SJCRH30 (cell line): Measurements from ENCODE around the gene SYT13. TPM values are rescaled to one million over a fixed set of nuclear protein-coding genes. Genes with fewer than 3 reads are reported as not detected.
A peak's percentile ranks its signal among the peaks of the same experiment; 100 is the strongest.
"Not testable (repeated sequence)": the region's sequence is repeated elsewhere in the genome, so short reads cannot be mapped to it uniquely, and the experiment has no call there.

Source experiments
- DNase-seq, 2 experiments: peaks; one replicate each; pipeline ENCODE4 v3.0.0-alpha.2; 2015 to 2020
- H3K27ac ChIP-seq: fragments of 250-450 bp; sonication (Bioruptor Pico); 2 replicates; pipeline ENCODE4 v1.5.1; 2020; ENCODE audit warnings: mild to moderate bottlenecking, moderate library complexity
- H3K27me3 ChIP-seq: fragments of 250-450 bp; sonication (Bioruptor Pico); 2 replicates; pipeline ENCODE4 v1.5.1; 2020; ENCODE audit warnings: mild to moderate bottlenecking, moderate library complexity
- H3K36me3 ChIP-seq: fragments of 250-450 bp; sonication (Bioruptor Pico); 2 replicates; pipeline ENCODE4 v1.5.1; 2020; ENCODE audit warnings: mild to moderate bottlenecking, moderate library complexity
- H3K4me1 ChIP-seq: fragments of 250-450 bp; sonication (Bioruptor Pico); 2 replicates; pipeline ENCODE4 v1.5.1; 2020; ENCODE audit warnings: mild to moderate bottlenecking, moderate library complexity
- H3K4me3 ChIP-seq: fragments of 250-450 bp; sonication (Bioruptor Pico); 2 replicates; pipeline ENCODE4 v1.5.1; 2020; ENCODE audit warnings: mild to moderate bottlenecking, moderate library complexity
- H3K9me3 ChIP-seq: fragments of 250-450 bp; sonication (Bioruptor Pico); replicated peaks from 2 replicates; pipeline ENCODE4 v1.5.1; 2020; ENCODE audit warnings: mild to moderate bottlenecking, moderate library complexity
- total RNA-seq: library from RNA; depleted of rRNA; stranded (reverse); fragments of >200 nt; shearing (Covaris generic); gene quantifications from 2 replicates; pipeline ENCODE4 v1.2.3, GENCODE V29; 2014

The SYT13 gene
- total RNA-seq, 1 experiment from 2014 or later: not detected

- Histone ChIP-seq H3K4me1 (no peaks in the 10 kb centered on the region), H3K4me3 (no peak overlapping the region), H3K27ac (no peak overlapping the region), H3K9me3 (no peaks in the 10 kb centered on the region), H3K27me3 (no peaks in the 10 kb centered on the region; the same call in 1 of the 2 replicates), H3K36me3 (no peaks in the 10 kb centered on the region)
- no peak for DNase-seq
Measured at GRCh38 chr11:45296075-45296474, 9.9 kb upstream of the SYT13 start.

GRCh38 chr11:45294499-45294898 is 8.4 kb upstream of the SYT13 start:
- no peaks in the 10 kb centered on the region for H3K9me3 ChIP-seq
- H3K4me1 ChIP-seq: no peaks in the 10 kb centered on the region
- H3K27me3 ChIP-seq: peaks cover 4% of the 10 kb centered on the region; the same call in 1 of the 2 replicates
- no peak for DNase-seq
- no peaks in the 10 kb centered on the region for H3K36me3 ChIP-seq
- no peak overlapping the region for H3K4me3 ChIP-seq
- no peak overlapping the region for H3K27ac ChIP-seq

GRCh38 chr11:45293566-45294192 is 7.5 kb upstream of the SYT13 start:
- not testable (repeated sequence) for H3K36me3 ChIP-seq, H3K9me3 ChIP-seq, H3K4me3 ChIP-seq, H3K27me3 ChIP-seq, H3K4me1 ChIP-seq, H3K27ac ChIP-seq
- DNase-seq: peak; percentile 74 to 83

- H3K4me3 ChIP-seq: no peak overlapping the region
- no peak for DNase-seq
- H3K27me3 ChIP-seq: peaks cover 7% of the 10 kb centered on the region
- no peaks in the 10 kb centered on the region for H3K9me3 ChIP-seq
- no peaks in the 10 kb centered on the region for H3K36me3 ChIP-seq
- H3K4me1 ChIP-seq: no peaks in the 10 kb centered on the region
- no peak overlapping the region for H3K27ac ChIP-seq
Measured at GRCh38 chr11:45290586-45290985, 4.4 kb upstream of the SYT13 start.

- DNase-seq: no peak
- Histone ChIP-seq H3K27me3 (peaks cover 17% of the 10 kb centered on the region), H3K4me1 (no peaks in the 10 kb centered on the region), H3K4me3 (no peak overlapping the region), H3K27ac (no peak overlapping the region), H3K9me3 (no peaks in the 10 kb centered on the region), H3K36me3 (no peaks in the 10 kb centered on the region)
Measured at GRCh38 chr11:45289369-45289768, 3.2 kb upstream of the SYT13 start.

- no peak overlapping the region for H3K27ac ChIP-seq
- no peak overlapping the region for H3K4me3 ChIP-seq
- no peak for DNase-seq
- H3K9me3 ChIP-seq: no peaks in the 10 kb centered on the region
- peaks cover 17% of the 10 kb centered on the region for H3K27me3 ChIP-seq
- no peaks in the 10 kb centered on the region for H3K36me3 ChIP-seq
- H3K4me1 ChIP-seq: no peaks in the 10 kb centered on the region
Measured at GRCh38 chr11:45288339-45288738, 2.2 kb upstream of the SYT13 start.

- H3K27ac ChIP-seq: no peak overlapping the region
- peaks cover 17% of the 10 kb centered on the region for H3K27me3 ChIP-seq
- DNase-seq: no peak
- no peak overlapping the region for H3K4me3 ChIP-seq
- no peaks in the 10 kb centered on the region for H3K36me3 ChIP-seq
- no peaks in the 10 kb centered on the region for H3K4me1 ChIP-seq
- no peaks in the 10 kb centered on the region for H3K9me3 ChIP-seq
Measured at GRCh38 chr11:45287316-45287903, 1.3 kb upstream of the SYT13 start.

- no peak for DNase-seq
- Histone ChIP-seq H3K4me1 (no peaks in the 10 kb centered on the region), H3K36me3 (no peaks in the 10 kb centered on the region), H3K9me3 (no peaks in the 10 kb centered on the region), H3K27ac (no peak overlapping the region), H3K27me3 (peaks cover 21% of the 10 kb centered on the region), H3K4me3 (no peak overlapping the region)
Measured at GRCh38 chr11:45285250-45285828, 802 bp downstream of the SYT13 start.

GRCh38 chr11:45282081-45282480 is 4.1 kb downstream of the SYT13 start:
- Histone ChIP-seq H3K9me3 (no peaks in the 10 kb centered on the region), H3K27me3 (peaks cover 14% of the 10 kb centered on the region), H3K27ac (no peak overlapping the region), H3K36me3 (no peaks in the 10 kb centered on the region), H3K4me3 (no peak overlapping the region), H3K4me1 (no peaks in the 10 kb centered on the region)
- no peak for DNase-seq

- Histone ChIP-seq H3K9me3 (no peaks in the 10 kb centered on the region), H3K36me3 (no peaks in the 10 kb centered on the region), H3K27ac (no peak overlapping the region), H3K4me3 (no peak overlapping the region), H3K27me3 (peaks cover 14% of the 10 kb centered on the region; the same call in 1 of the 2 replicates), H3K4me1 (no peaks in the 10 kb centered on the region)
- no peak for DNase-seq
Measured at GRCh38 chr11:45280449-45280848, 5.7 kb downstream of the SYT13 start.

- no peak for DNase-seq
- no peaks in the 10 kb centered on the region for H3K9me3 ChIP-seq
- H3K27ac ChIP-seq: no peak overlapping the region
Measured at GRCh38 chr11:45279645-45280044, 6.5 kb downstream of the SYT13 start.

GRCh38 chr11:45278714-45279113 is 7.4 kb downstream of the SYT13 start:
- no peaks in the 10 kb centered on the region for H3K36me3 ChIP-seq
- no peak for DNase-seq
- H3K4me1 ChIP-seq: no peaks in the 10 kb centered on the region
- H3K27ac ChIP-seq: no peak overlapping the region
- H3K27me3 ChIP-seq: peaks cover 4% of the 10 kb centered on the region; the same call in 1 of the 2 replicates
- no peak overlapping the region for H3K4me3 ChIP-seq
- H3K9me3 ChIP-seq: no peaks in the 10 kb centered on the region

More at GRCh38 chr11:45279645-45280044, 6.5 kb downstream of the SYT13 start:
- no peaks in the 10 kb centered on the region for H3K36me3 ChIP-seq
- no peaks in the 10 kb centered on the region for H3K4me1 ChIP-seq
- no peak overlapping the region for H3K4me3 ChIP-seq
- H3K27me3 ChIP-seq: peaks cover 7% of the 10 kb centered on the region; the same call in 1 of the 2 replicates

GRCh38 chr11:45275828-45276227 is 10.3 kb downstream of the SYT13 start:
- no peak overlapping the region for H3K4me3 ChIP-seq
- H3K4me1 ChIP-seq: no peaks in the 10 kb centered on the region
- no peaks in the 10 kb centered on the region for H3K36me3 ChIP-seq
- H3K9me3 ChIP-seq: no peaks in the 10 kb centered on the region
- peaks cover 3% of the 10 kb centered on the region; the same call in 1 of the 2 replicates for H3K27me3 ChIP-seq
- H3K27ac ChIP-seq: no peak overlapping the region
- no peak for DNase-seq

GRCh38 chr11:45274206-45274605 is 11.9 kb downstream of the SYT13 start:
- DNase-seq: no peak
- Histone ChIP-seq H3K27ac (no peak overlapping the region), H3K36me3 (no peaks in the 10 kb centered on the region), H3K4me1 (no peaks in the 10 kb centered on the region), H3K4me3 (no peak overlapping the region), H3K9me3 (peaks cover 4% of the 10 kb centered on the region; the same call in 1 of the 2 replicates), H3K27me3 (peaks cover 5% of the 10 kb centered on the region; the same call in 1 of the 2 replicates)

- H3K9me3 ChIP-seq: peaks cover 4% of the 10 kb centered on the region; the same call in 1 of the 2 replicates
- no peaks in the 10 kb centered on the region for H3K4me1 ChIP-seq
- H3K4me3 ChIP-seq: no peak overlapping the region
- H3K27ac ChIP-seq: no peak overlapping the region
- no peak for DNase-seq
- H3K36me3 ChIP-seq: no peaks in the 10 kb centered on the region
- H3K27me3 ChIP-seq: peaks cover 6% of the 10 kb centered on the region
Measured at GRCh38 chr11:45273509-45273908, 12.6 kb downstream of the SYT13 start.
